HG03039 (cell line): Measurements from ENCODE around the gene NFIA.

Source experiments
- ATAC-seq: cut with Tn5 transposase; IDR thresholded peaks from one replicate; pipeline ENCODE4 v1.9.1; 2021; ENCODE audit warnings: mild to moderate bottlenecking, moderate library complexity; ENCODE audit not compliant: unreplicated experiment

The NFIA gene

DNA sequence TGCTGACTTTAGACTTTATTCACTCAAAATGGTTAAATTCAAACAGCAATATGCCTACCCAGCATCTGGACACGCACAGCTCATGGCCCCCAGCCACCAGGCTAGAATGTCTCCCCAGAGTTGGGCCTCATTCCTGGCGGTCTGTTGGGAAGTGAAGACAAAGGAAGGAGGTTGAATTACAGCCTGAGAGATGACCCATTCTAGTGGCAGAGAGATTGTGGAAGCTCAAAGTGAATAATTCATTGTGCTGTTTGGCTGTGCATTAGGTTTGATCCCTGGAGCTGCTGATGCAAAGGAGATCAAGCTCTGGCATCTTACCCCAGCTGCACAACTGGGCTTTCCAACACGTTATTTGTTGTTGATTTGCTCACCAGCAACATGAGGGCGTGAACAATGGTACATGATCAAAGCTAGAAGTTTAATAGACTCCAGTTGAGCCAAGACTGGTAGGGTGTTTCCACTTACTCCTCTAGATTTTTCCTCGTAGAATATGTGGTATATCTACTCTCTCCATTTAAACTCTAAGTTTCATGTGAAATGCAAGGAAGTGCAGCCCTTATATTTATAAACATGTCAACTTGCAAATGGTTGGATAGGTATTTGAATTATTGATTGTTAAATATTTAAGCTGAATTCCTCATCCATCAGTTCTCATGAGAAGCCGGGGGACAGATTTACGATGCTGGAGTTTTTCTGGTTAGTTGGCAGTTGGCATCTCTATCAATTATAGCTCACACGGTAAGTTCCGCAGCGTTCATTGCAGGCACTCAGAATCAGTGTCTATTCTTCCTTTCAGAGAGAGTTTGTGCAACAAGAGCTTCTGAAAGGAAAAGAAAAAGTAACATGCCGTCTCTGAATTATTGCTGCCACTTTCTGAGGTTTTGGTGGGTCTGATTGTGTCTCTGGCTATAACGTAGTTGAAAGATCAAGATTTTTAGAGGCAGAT, 419.9 kb downstream of the NFIA start:
- ATAC-seq: no peak

DNA sequence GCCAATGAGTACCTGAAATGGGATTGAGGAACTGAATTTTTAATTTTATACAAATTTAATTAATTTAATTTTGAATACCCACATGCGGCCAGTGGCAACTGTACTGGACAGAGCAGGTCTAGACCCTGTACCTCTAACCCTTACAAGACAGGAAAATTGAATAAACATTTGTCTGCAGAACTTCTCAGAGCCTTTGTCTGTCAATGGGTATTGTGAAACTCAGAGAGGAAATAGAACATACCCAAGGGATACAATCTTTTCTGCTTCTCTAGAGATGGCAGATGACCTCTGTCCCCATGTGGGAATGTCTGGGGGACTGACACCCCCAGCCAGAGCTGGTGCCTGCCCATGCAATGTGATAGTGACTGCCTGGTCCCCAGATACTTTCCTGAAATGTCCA, 421.9 kb downstream of the NFIA start:
- no peak for ATAC-seq

DNA sequence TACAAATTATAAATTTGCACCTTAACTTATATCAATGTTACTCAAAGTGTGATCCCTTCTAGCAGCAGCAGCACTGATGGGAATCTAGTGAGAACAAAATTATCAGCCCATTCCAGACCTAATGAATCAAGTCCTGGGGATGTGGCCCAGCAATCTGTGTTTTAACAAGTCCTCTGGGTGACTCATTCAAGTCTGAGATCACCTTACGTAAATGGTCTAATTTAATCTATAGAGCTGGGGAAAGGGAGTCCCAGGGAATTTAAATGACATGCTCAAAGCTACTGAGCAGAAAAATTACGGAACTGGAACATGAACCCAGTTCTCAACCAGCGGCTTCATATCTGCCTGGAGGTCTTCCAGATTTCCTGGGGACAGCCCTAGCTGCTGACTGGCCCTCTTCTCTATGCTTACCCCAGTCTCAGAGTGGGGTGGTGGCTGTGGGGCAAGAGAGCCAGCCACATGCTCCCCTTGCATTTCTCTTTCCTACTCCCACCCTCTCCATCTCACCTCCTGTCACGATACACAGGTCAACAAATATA, 422.6 kb downstream of the NFIA start:
- no peak for ATAC-seq

DNA sequence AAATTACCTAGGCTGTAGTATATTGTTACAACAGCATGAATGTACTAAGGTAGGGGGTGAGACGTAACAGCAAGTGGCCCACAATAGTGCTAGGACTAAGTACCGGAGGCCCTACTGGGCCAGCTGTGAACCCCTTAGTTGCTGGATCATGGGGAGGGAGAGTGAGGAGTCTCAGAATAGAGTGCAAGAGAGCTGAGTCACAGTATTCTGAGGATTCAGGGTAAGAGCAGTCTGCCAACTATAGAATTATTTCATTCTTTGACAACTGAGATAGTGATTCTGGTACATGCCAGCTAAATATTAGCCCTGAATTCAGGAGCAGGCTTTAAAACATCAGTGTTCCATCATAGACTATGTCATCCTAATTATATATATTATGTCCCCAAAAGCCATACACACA, 423.9 kb downstream of the NFIA start:
- no peak for ATAC-seq

DNA sequence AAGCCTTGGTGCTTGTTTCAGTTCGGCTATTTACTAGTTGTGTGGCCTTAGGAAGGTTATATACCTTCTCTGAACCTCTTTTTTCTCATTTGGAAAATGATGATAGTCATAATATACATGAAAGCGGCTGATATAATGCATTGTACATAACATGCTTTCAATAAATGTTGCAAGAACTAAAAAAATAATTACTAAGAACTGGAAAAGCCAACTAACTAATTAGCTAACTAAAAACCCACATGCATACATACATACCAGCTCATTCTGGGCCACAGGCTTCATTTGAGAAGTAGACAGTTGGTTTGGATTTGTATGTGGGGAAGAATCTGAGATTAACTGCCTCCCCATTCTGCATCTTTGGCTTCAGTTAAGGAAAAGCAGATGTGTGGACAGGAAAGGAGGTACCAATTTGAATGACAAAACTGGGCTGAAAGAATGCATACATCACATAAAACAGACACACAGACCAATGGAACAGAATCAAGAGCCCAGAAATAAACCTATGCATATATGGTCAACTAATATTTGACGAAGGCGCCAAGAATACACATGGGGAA, 424.7 kb downstream of the NFIA start:
- ATAC-seq: no peak
